HepG2 (cell line): Measurements from ENCODE around the gene MED19. TPM values are rescaled to one million over a fixed set of nuclear protein-coding genes. Genes with fewer than 3 reads are reported as not detected.

Experiments used
- ATAD3A ChIP-seq: sonication (generic); formaldehyde crosslinking; IDR thresholded peaks from 2 replicates; pipeline ENCODE4 v1.4.0; 2020; ENCODE audit warnings: missing genetic modification reagents
- FOXC1 ChIP-seq: sonication (generic); formaldehyde crosslinking; IDR thresholded peaks from 2 replicates; pipeline ENCODE4 v1.8.0; 2022; ENCODE audit warnings: mild to moderate bottlenecking, missing genetic modification reagents, borderline replicate concordance
- HES4 ChIP-seq: sonication (generic); formaldehyde crosslinking; IDR thresholded peaks from 2 replicates; pipeline ENCODE4 v1.9.0; 2021; ENCODE audit warnings: mild to moderate bottlenecking, missing genetic modification reagents, borderline replicate concordance
- HOXA5 ChIP-seq: sonication (generic); formaldehyde crosslinking; IDR thresholded peaks from 2 replicates; pipeline ENCODE4 v1.4.0; 2020; ENCODE audit warnings: missing genetic modification reagents
- NKX3-1 ChIP-seq: sonication (generic); formaldehyde crosslinking; IDR thresholded peaks from 2 replicates; pipeline ENCODE4 v1.5.0; 2020; ENCODE audit warnings: missing genetic modification reagents
- NR2F2 ChIP-seq: IDR thresholded peaks from 2 replicates; pipeline ENCODE4 v1.6.1; 2012; ENCODE audit warnings: low read depth, inconsistent platforms, borderline replicate concordance
- SALL2 ChIP-seq: sonication (generic); formaldehyde crosslinking; IDR thresholded peaks from 2 replicates; pipeline ENCODE4 v1.8.1; 2023; ENCODE audit warnings: mild to moderate bottlenecking, missing genetic modification reagents, inconsistent platforms
- SRF ChIP-seq: IDR thresholded peaks from 2 replicates; pipeline ENCODE4 v1.6.1; 2011; ENCODE audit warnings: mild to moderate bottlenecking, low read depth, low read length, moderate library complexity
- TGIF2 ChIP-seq: IDR thresholded peaks from 2 replicates; pipeline ENCODE4 v1.6.1; 2016; ENCODE audit warnings: control low read depth, missing compliant biosample characterization
- YEATS4 ChIP-seq: sonication (generic); formaldehyde crosslinking; IDR thresholded peaks from 2 replicates; pipeline ENCODE4 v1.4.0; 2020; ENCODE audit warnings: missing genetic modification reagents, borderline replicate concordance
- ZNF224 ChIP-seq: sonication (generic); formaldehyde crosslinking; IDR thresholded peaks from 2 replicates; pipeline ENCODE4 v1.5.0; 2020; ENCODE audit warnings: mild to moderate bottlenecking, missing genetic modification reagents
- ZNF225 ChIP-seq: sonication (generic); formaldehyde crosslinking; IDR thresholded peaks from 2 replicates; pipeline ENCODE4 v1.4.0; 2020; ENCODE audit warnings: mild to moderate bottlenecking, missing genetic modification reagents
- ZNF276 ChIP-seq: sonication (generic); formaldehyde crosslinking; IDR thresholded peaks from 2 replicates; pipeline ENCODE4 v1.4.0; 2020; ENCODE audit warnings: mild to moderate bottlenecking, low read depth, missing genetic modification reagents
- ZNF431 ChIP-seq: sonication (generic); formaldehyde crosslinking; IDR thresholded peaks from 2 replicates; pipeline ENCODE4 v1.9.0; 2022; ENCODE audit warnings: missing genetic modification reagents, low read depth, mild to moderate bottlenecking, borderline replicate concordance
- polyA plus RNA-seq, 8 experiments: library from polyadenylated mRNA; depleted of rRNA in 3 of 8; stranded (reverse) in 7 of 8; unstranded in 1 of 8; fragments of >200 nt; fragmentation: Illumina TruSeq in 4 of 8; extraction: Trizol in 4 of 8; gene quantifications; 2 replicates each; pipeline versions ENCODE4 v1.2.1 to v1.2.3, GENCODE V29; 2011 to 2016; ENCODE audit warnings: low read depth in 4 of 8, missing spikeins in 1 of 8, mixed read lengths in 1 of 8; ENCODE audit not compliant: insufficient read depth in 1 of 8
- total RNA-seq, 5 experiments: library from RNA; depleted of rRNA; stranded (reverse); fragments of >200 nt; fragmentation: Illumina TruSeq; extraction: Trizol; gene quantifications; 2 replicates each; pipeline ENCODE4 v1.2.3, GENCODE V29; 2016; ENCODE audit warnings: low read depth in 1 of 5
- TF ChIP-seq, protein P1 (sequence below): sonication (generic); formaldehyde crosslinking; IDR thresholded peaks from 2 replicates; pipeline ENCODE4 v1.4.0; 2020; ENCODE audit warnings: missing genetic modification reagents
- TF ChIP-seq, protein P2 (sequence below): sonication (generic); formaldehyde crosslinking; IDR thresholded peaks from 2 replicates; pipeline ENCODE4 v1.5.0; 2020; ENCODE audit warnings: missing genetic modification reagents, mild to moderate bottlenecking, borderline replicate concordance
- TF ChIP-seq, protein P3 (sequence below): sonication (generic); formaldehyde crosslinking; IDR thresholded peaks from 2 replicates; pipeline ENCODE4 v1.4.0; 2020; ENCODE audit warnings: missing genetic modification reagents
- TF ChIP-seq, protein P4 (sequence below): sonication (generic); formaldehyde crosslinking; IDR thresholded peaks from 2 replicates; pipeline ENCODE4 v1.9.0; 2021; ENCODE audit warnings: missing genetic modification reagents, borderline replicate concordance

MED19 gene
- total and polyA plus RNA-seq, 2 of the 13 experiments (the other 11 are each of a cell fraction or from before 2014, with no cell fraction given), result 12.9 to 13.8 TPM

- TF ChIP-seq, protein P1, sequence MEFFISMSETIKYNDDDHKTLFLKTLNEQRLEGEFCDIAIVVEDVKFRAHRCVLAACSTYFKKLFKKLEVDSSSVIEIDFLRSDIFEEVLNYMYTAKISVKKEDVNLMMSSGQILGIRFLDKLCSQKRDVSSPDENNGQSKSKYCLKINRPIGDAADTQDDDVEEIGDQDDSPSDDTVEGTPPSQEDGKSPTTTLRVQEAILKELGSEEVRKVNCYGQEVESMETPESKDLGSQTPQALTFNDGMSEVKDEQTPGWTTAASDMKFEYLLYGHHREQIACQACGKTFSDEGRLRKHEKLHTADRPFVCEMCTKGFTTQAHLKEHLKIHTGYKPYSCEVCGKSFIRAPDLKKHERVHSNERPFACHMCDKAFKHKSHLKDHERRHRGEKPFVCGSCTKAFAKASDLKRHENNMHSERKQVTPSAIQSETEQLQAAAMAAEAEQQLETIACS (CRISPR knock-in tag), result no peak
- TF ChIP-seq YEATS4 (CRISPR knock-in tag) (no peak), FOXC1 (CRISPR knock-in tag) (no peak), SRF (no peak), TGIF2 (CRISPR knock-in tag) (no peak; the same call in 1 of the 2 replicates), ZNF224 (CRISPR knock-in tag) (no peak), ATAD3A (no peak), HES4 (CRISPR knock-in tag) (no peak), HOXA5 (CRISPR knock-in tag) (no peak; the same call in 1 of the 2 replicates), ZNF276 (no peak), ZNF225 (CRISPR knock-in tag) (no peak), NKX3-1 (CRISPR knock-in tag) (no peak), NR2F2 (no peak), ZNF431 (CRISPR knock-in tag) (no peak), SALL2 (CRISPR knock-in tag) (no peak)
- TF ChIP-seq, protein P2, sequence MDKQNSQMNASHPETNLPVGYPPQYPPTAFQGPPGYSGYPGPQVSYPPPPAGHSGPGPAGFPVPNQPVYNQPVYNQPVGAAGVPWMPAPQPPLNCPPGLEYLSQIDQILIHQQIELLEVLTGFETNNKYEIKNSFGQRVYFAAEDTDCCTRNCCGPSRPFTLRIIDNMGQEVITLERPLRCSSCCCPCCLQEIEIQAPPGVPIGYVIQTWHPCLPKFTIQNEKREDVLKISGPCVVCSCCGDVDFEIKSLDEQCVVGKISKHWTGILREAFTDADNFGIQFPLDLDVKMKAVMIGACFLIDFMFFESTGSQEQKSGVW (CRISPR knock-in tag), result no peak
- TF ChIP-seq, protein P3, sequence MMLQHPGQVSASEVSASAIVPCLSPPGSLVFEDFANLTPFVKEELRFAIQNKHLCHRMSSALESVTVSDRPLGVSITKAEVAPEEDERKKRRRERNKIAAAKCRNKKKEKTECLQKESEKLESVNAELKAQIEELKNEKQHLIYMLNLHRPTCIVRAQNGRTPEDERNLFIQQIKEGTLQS (CRISPR knock-in tag), result no peak
- TF ChIP-seq, protein P4, sequence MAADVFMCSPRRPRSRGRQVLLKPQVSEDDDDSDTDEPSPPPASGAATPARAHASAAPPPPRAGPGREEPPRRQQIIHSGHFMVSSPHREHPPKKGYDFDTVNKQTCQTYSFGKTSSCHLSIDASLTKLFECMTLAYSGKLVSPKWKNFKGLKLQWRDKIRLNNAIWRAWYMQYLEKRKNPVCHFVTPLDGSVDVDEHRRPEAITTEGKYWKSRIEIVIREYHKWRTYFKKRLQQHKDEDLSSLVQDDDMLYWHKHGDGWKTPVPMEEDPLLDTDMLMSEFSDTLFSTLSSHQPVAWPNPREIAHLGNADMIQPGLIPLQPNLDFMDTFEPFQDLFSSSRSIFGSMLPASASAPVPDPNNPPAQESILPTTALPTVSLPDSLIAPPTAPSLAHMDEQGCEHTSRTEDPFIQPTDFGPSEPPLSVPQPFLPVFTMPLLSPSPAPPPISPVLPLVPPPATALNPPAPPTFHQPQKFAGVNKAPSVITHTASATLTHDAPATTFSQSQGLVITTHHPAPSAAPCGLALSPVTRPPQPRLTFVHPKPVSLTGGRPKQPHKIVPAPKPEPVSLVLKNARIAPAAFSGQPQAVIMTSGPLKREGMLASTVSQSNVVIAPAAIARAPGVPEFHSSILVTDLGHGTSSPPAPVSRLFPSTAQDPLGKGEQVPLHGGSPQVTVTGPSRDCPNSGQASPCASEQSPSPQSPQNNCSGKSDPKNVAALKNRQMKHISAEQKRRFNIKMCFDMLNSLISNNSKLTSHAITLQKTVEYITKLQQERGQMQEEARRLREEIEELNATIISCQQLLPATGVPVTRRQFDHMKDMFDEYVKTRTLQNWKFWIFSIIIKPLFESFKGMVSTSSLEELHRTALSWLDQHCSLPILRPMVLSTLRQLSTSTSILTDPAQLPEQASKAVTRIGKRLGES, result no peak
Observed at GRCh38 chr11:57711414-57712255, at the start of gene MED19 (continued).
